ENCODE data around the gene VPS35.

Gene VPS35

GRCh38 chr16:46728806-46729205 lies 39.8 kb upstream of the VPS35 start:
- Histone ChIP-seq H3K9ac (ENCODE audit: low read depth in 1 of 2, low read length in 2 of 2) (no peak overlapping the region), H3K36me3 (ENCODE audit: control insufficient read depth in 1 of 2, insufficient read depth in 2 of 2, low read length in 2 of 2) (no peaks in the 10 kb centered on the region), H3K9me3 (ENCODE audit: control insufficient read depth in 1 of 2, low read length in 2 of 2) (peaks cover 0 to 7% of the 10 kb centered on the region in 2 donors), H3K27ac (ENCODE audit: low read depth, low read length) (no peak overlapping the region), H3K4me3 (ENCODE audit: low read depth in 1 of 2, low read length in 2 of 2) (no peak overlapping the region), H3K4me1 (ENCODE audit: control insufficient read depth in 1 of 2, insufficient read depth in 2 of 2, low read length in 2 of 2) (no peaks in the 10 kb centered on the region), H3K27me3 (ENCODE audit: control insufficient read depth in 1 of 2, insufficient read depth in 2 of 2, low read length in 2 of 2) (no peaks in the 10 kb centered on the region)

GRCh38 chr16:46727630-46728029 lies 38.7 kb upstream of the VPS35 start:
- H3K9ac ChIP-seq (ENCODE audit: low read depth in 1 of 2, low read length in 2 of 2) = no peak overlapping the region
- no peak overlapping the region for H3K4me3 ChIP-seq (ENCODE audit: low read depth in 1 of 2, low read length in 2 of 2)
- H3K4me1 ChIP-seq (ENCODE audit: control insufficient read depth in 1 of 2, insufficient read depth in 2 of 2, low read length in 2 of 2) = no peaks in the 10 kb centered on the region
- H3K27ac ChIP-seq (ENCODE audit: low read depth, low read length) = no peak overlapping the region
- no peaks in the 10 kb centered on the region for H3K27me3 ChIP-seq (ENCODE audit: control insufficient read depth in 1 of 2, insufficient read depth in 2 of 2, low read length in 2 of 2)
- H3K9me3 ChIP-seq (ENCODE audit: control insufficient read depth in 1 of 2, low read length in 2 of 2) = peaks cover 0 to 7% of the 10 kb centered on the region in 2 donors
- H3K36me3 ChIP-seq (ENCODE audit: control insufficient read depth in 1 of 2, insufficient read depth in 2 of 2, low read length in 2 of 2) = no peaks in the 10 kb centered on the region

GRCh38 chr16:46727184-46727583 lies 38.2 kb upstream of the VPS35 start:
- H3K27ac ChIP-seq (ENCODE audit: low read depth, low read length) = no peak overlapping the region
- no peak overlapping the region for H3K4me3 ChIP-seq (ENCODE audit: low read depth in 1 of 2, low read length in 2 of 2)
- no peaks in the 10 kb centered on the region for H3K4me1 ChIP-seq (ENCODE audit: control insufficient read depth in 1 of 2, insufficient read depth in 2 of 2, low read length in 2 of 2)
- H3K9me3 ChIP-seq (ENCODE audit: control insufficient read depth in 1 of 2, low read length in 2 of 2) = peaks cover 0 to 7% of the 10 kb centered on the region in 2 donors
- H3K9ac ChIP-seq (ENCODE audit: low read depth in 1 of 2, low read length in 2 of 2) = no peak overlapping the region
- no peaks in the 10 kb centered on the region for H3K27me3 ChIP-seq (ENCODE audit: control insufficient read depth in 1 of 2, insufficient read depth in 2 of 2, low read length in 2 of 2)
- H3K36me3 ChIP-seq (ENCODE audit: control insufficient read depth in 1 of 2, insufficient read depth in 2 of 2, low read length in 2 of 2) = no peaks in the 10 kb centered on the region

- Histone ChIP-seq H3K9me3 (ENCODE audit: control insufficient read depth in 1 of 2, low read length in 2 of 2) (peaks cover 0 to 7% of the 10 kb centered on the region in 2 donors), H3K36me3 (ENCODE audit: control insufficient read depth in 1 of 2, insufficient read depth in 2 of 2, low read length in 2 of 2) (no peaks in the 10 kb centered on the region)
Measured at GRCh38 chr16:46721885-46722284, 32.9 kb upstream of the VPS35 start.

GRCh38 chr16:46720619-46721018 lies 31.6 kb upstream of the VPS35 start:
- H3K4me3 ChIP-seq (ENCODE audit: low read depth in 1 of 2, low read length in 2 of 2) = no peak overlapping the region
- H3K9ac ChIP-seq (ENCODE audit: low read depth in 1 of 2, low read length in 2 of 2) = no peak overlapping the region
- no peaks in the 10 kb centered on the region for H3K27me3 ChIP-seq (ENCODE audit: control insufficient read depth in 1 of 2, insufficient read depth in 2 of 2, low read length in 2 of 2)
- H3K4me1 ChIP-seq (ENCODE audit: control insufficient read depth in 1 of 2, insufficient read depth in 2 of 2, low read length in 2 of 2) = no peaks in the 10 kb centered on the region
- H3K27ac ChIP-seq (ENCODE audit: low read depth, low read length) = no peak overlapping the region
- no peaks in the 10 kb centered on the region for H3K36me3 ChIP-seq (ENCODE audit: control insufficient read depth in 1 of 2, insufficient read depth in 2 of 2, low read length in 2 of 2)
- peaks cover 0 to 6% of the 10 kb centered on the region in 2 donors for H3K9me3 ChIP-seq (ENCODE audit: control insufficient read depth in 1 of 2, low read length in 2 of 2)

More at GRCh38 chr16:46721885-46722284, 32.9 kb upstream of the VPS35 start:
- Histone ChIP-seq H3K27me3 (ENCODE audit: control insufficient read depth in 1 of 2, insufficient read depth in 2 of 2, low read length in 2 of 2) (no peaks in the 10 kb centered on the region), H3K9ac (ENCODE audit: low read depth in 1 of 2, low read length in 2 of 2) (no peak overlapping the region), H3K27ac (ENCODE audit: low read depth, low read length) (no peak overlapping the region), H3K4me3 (ENCODE audit: low read depth in 1 of 2, low read length in 2 of 2) (no peak overlapping the region), H3K4me1 (ENCODE audit: control insufficient read depth in 1 of 2, insufficient read depth in 2 of 2, low read length in 2 of 2) (no peaks in the 10 kb centered on the region)

GRCh38 chr16:46719528-46719927 lies 30.6 kb upstream of the VPS35 start:
- Histone ChIP-seq H3K4me1 (ENCODE audit: control insufficient read depth in 1 of 2, insufficient read depth in 2 of 2, low read length in 2 of 2) (no peaks in the 10 kb centered on the region), H3K9me3 (ENCODE audit: control insufficient read depth in 1 of 2, low read length in 2 of 2) (no peaks in the 10 kb centered on the region), H3K36me3 (ENCODE audit: control insufficient read depth in 1 of 2, insufficient read depth in 2 of 2, low read length in 2 of 2) (no peaks in the 10 kb centered on the region), H3K27ac (ENCODE audit: low read depth, low read length) (no peak overlapping the region), H3K27me3 (ENCODE audit: control insufficient read depth in 1 of 2, insufficient read depth in 2 of 2, low read length in 2 of 2) (no peaks in the 10 kb centered on the region), H3K4me3 (ENCODE audit: low read depth in 1 of 2, low read length in 2 of 2) (no peak overlapping the region), H3K9ac (ENCODE audit: low read depth in 1 of 2, low read length in 2 of 2) (no peak overlapping the region)

GRCh38 chr16:46718214-46718613 lies 29.2 kb upstream of the VPS35 start:
- Histone ChIP-seq H3K9ac (ENCODE audit: low read depth in 1 of 2, low read length in 2 of 2) (no peak overlapping the region), H3K36me3 (ENCODE audit: control insufficient read depth in 1 of 2, insufficient read depth in 2 of 2, low read length in 2 of 2) (no peaks in the 10 kb centered on the region), H3K9me3 (ENCODE audit: control insufficient read depth in 1 of 2, low read length in 2 of 2) (no peaks in the 10 kb centered on the region), H3K4me3 (ENCODE audit: low read depth in 1 of 2, low read length in 2 of 2) (no peak overlapping the region), H3K27me3 (ENCODE audit: control insufficient read depth in 1 of 2, insufficient read depth in 2 of 2, low read length in 2 of 2) (no peaks in the 10 kb centered on the region), H3K27ac (ENCODE audit: low read depth, low read length) (no peak overlapping the region), H3K4me1 (ENCODE audit: control insufficient read depth in 1 of 2, insufficient read depth in 2 of 2, low read length in 2 of 2) (no peaks in the 10 kb centered on the region)

- Histone ChIP-seq H3K27ac (ENCODE audit: low read depth, low read length) (no peak overlapping the region), H3K36me3 (ENCODE audit: control insufficient read depth in 1 of 2, insufficient read depth in 2 of 2, low read length in 2 of 2) (no peaks in the 10 kb centered on the region), H3K27me3 (ENCODE audit: control insufficient read depth in 1 of 2, insufficient read depth in 2 of 2, low read length in 2 of 2) (no peaks in the 10 kb centered on the region), H3K9me3 (ENCODE audit: control insufficient read depth in 1 of 2, low read length in 2 of 2) (no peaks in the 10 kb centered on the region), H3K4me3 (ENCODE audit: low read depth in 1 of 2, low read length in 2 of 2) (no peak overlapping the region), H3K4me1 (ENCODE audit: control insufficient read depth in 1 of 2, insufficient read depth in 2 of 2, low read length in 2 of 2) (peaks cover under 1% of the 10 kb centered on the region in 2 donors), H3K9ac (ENCODE audit: low read depth in 1 of 2, low read length in 2 of 2) (no peak overlapping the region)
Measured at GRCh38 chr16:46717692-46718091, 28.7 kb upstream of the VPS35 start.

- Histone ChIP-seq H3K9me3 (ENCODE audit: control insufficient read depth in 1 of 2, low read length in 2 of 2) (no peaks in the 10 kb centered on the region), H3K9ac (ENCODE audit: low read depth in 1 of 2, low read length in 2 of 2) (no peak overlapping the region), H3K36me3 (ENCODE audit: control insufficient read depth in 1 of 2, insufficient read depth in 2 of 2, low read length in 2 of 2) (no peaks in the 10 kb centered on the region), H3K4me1 (ENCODE audit: control insufficient read depth in 1 of 2, insufficient read depth in 2 of 2, low read length in 2 of 2) (peaks cover 4% of the 10 kb centered on the region in 2 donors), H3K27ac (ENCODE audit: low read depth, low read length) (no peak overlapping the region), H3K4me3 (ENCODE audit: low read depth in 1 of 2, low read length in 2 of 2) (no peak overlapping the region), H3K27me3 (ENCODE audit: control insufficient read depth in 1 of 2, insufficient read depth in 2 of 2, low read length in 2 of 2) (no peaks in the 10 kb centered on the region)
Measured at GRCh38 chr16:46715769-46716305, 26.9 kb upstream of the VPS35 start.

- no peak overlapping the region for H3K27ac ChIP-seq (ENCODE audit: low read depth, low read length)
- no peak overlapping the region for H3K9ac ChIP-seq (ENCODE audit: low read depth in 1 of 2, low read length in 2 of 2)
- H3K4me1 ChIP-seq (ENCODE audit: control insufficient read depth in 1 of 2, insufficient read depth in 2 of 2, low read length in 2 of 2) = peaks cover 4% of the 10 kb centered on the region in 2 donors
- H3K36me3 ChIP-seq (ENCODE audit: control insufficient read depth in 1 of 2, insufficient read depth in 2 of 2, low read length in 2 of 2) = no peaks in the 10 kb centered on the region
- H3K9me3 ChIP-seq (ENCODE audit: control insufficient read depth in 1 of 2, low read length in 2 of 2) = no peaks in the 10 kb centered on the region
- no peaks in the 10 kb centered on the region for H3K27me3 ChIP-seq (ENCODE audit: control insufficient read depth in 1 of 2, insufficient read depth in 2 of 2, low read length in 2 of 2)
- no peak overlapping the region for H3K4me3 ChIP-seq (ENCODE audit: low read depth in 1 of 2, low read length in 2 of 2)
Measured at GRCh38 chr16:46714797-46715591, 26.0 kb upstream of the VPS35 start.

All from duodenal mucosa (tissue), 2 donors.